C4-2B (cell line): ENCODE results near the gene ATRX.

Experiments
- ZFX ChIP-seq: fragments of 450-650 bp; IDR thresholded peaks from 2 replicates; pipeline ENCODE4 v1.6.1; 2017
- TF ChIP-seq, protein P1 (sequence below): fragments of 450-650 bp; conservative IDR thresholded peaks from 2 replicates; pipeline ENCODE4 v1.5.1; 2017; ENCODE audit warnings: mild to moderate bottlenecking

DNA sequence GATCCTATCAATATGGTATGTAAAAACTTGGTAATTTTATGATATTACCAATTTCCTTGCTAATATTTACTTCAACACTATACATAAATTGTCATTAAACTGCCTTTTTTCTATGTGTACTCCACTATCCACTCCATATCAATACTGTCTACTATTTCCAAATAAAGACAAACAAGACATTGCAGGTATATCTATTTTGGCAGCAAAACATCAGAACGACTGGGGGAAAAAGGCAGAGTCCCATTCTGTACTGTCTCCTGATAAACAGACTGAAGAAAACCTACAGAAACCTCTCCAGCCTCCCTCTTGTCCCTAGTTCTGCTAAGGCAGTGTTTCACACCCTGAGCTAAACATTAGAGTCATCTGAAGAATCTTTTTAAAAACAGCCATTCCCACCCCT, 96.6 kb downstream of the ATRX start:
- TF ChIP-seq, protein P1, sequence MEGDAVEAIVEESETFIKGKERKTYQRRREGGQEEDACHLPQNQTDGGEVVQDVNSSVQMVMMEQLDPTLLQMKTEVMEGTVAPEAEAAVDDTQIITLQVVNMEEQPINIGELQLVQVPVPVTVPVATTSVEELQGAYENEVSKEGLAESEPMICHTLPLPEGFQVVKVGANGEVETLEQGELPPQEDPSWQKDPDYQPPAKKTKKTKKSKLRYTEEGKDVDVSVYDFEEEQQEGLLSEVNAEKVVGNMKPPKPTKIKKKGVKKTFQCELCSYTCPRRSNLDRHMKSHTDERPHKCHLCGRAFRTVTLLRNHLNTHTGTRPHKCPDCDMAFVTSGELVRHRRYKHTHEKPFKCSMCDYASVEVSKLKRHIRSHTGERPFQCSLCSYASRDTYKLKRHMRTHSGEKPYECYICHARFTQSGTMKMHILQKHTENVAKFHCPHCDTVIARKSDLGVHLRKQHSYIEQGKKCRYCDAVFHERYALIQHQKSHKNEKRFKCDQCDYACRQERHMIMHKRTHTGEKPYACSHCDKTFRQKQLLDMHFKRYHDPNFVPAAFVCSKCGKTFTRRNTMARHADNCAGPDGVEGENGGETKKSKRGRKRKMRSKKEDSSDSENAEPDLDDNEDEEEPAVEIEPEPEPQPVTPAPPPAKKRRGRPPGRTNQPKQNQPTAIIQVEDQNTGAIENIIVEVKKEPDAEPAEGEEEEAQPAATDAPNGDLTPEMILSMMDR = no peak
- TF ChIP-seq ZFX = no peak
